Measurements from ENCODE around the gene SLC25A22. TPM values are rescaled to one million over a fixed set of nuclear protein-coding genes. Genes with fewer than 3 reads are reported as not detected.
A peak's percentile ranks its signal among the peaks of the same experiment; 100 is the strongest.

Gene SLC25A22
- total and polyA plus RNA-seq, 2 donors (not counting 1 experiment from before 2014, with no cell fraction given): 25.7 to 45.7 TPM

DNA sequence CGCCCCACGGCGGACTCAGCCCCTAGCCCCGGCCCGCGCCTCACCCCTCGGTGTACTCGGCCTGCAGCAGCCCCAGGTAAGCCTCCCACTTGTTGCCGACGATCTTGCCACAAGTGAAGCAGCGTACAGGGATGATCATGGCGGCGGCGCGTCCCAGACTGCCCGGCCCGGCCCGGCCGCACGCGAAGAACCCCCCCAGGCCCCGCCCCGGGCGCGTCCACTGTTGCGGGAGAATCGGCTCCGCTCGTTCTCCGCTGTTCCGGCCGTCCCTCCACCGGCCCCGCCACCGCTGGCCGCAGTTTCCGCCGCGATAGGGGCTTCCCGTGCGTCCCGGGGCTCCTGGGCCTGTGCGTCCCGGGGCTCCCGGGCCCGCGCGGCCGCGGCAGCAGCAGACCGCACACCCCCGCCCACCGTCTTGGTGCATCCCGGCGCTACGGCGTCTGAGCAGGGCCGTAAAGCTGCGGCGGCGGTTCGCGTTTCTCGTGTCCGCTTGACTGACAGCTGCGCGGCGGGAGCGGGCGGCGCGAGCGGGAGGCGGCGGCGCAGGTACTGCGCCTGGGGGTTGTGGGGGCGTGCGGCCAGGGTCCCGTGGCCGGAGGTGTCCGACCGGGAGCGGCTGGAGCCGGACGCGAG, 44.4 kb upstream of the SLC25A22 start, which contains the start of the genes POLR2L and TSPAN4:
Gene POLR2L, minus strand, starts transcription at position 160 of the 633 bp plus-strand sequence. Its CDS starts 21 bp downstream, at position 139.
Gene TSPAN4, plus strand, starts transcription at position 483 of the 633 bp plus-strand sequence. CDS start 7,453 bp downstream, outside the sequence.
- peak within 1 kb of the TSS in 1 of 2 donors; percentile 93 for H3K27ac ChIP-seq (ENCODE audit: low read length in 2 of 2)
- H3K4me3 ChIP-seq (ENCODE audit: control extremely low read depth in 1 of 5, extremely low read depth in 1 of 5, insufficient read depth in 1 of 5, low read depth in 2 of 5, low read length in 4 of 5): peak within 1 kb of the TSS; percentile 69 to 96 (median 76)
- Mint-ChIP-seq H3K9me3 (ENCODE audit: insufficient read depth) (no peaks in the 10 kb centered on the region), H3K4me1 (peaks cover 27% of the 10 kb centered on the region), H3K27me3 (no peaks in the 10 kb centered on the region), H3K4me3 (peak within 1 kb of the TSS; percentile 88), H3K27ac (peak within 1 kb of the TSS; percentile 91)
- ChIA-PET CTCF (interaction anchor here (0.8 to 1.6 kb wide), 4 partner anchors 9 to 44 kb away, joined by 3 to 6 read pairs (median 3); partner anchors contain the start of genes CD151 and CRACR2B), POLR2A (interaction anchor here (0.6 to 5.2 kb wide), 11 partner anchors 8 to 540 kb away, joined by 3 to 29 read pairs (median 6); partner anchors contain the start of genes CD151, CRACR2B, PNPLA2 and RPLP2)
- TF ChIP-seq EZH2 (IDR thresholded peaks at IDR 0.05; ENCODE audit: borderline replicate concordance, insufficient read depth, low read depth, low read length, poor library complexity, severe bottlenecking) (no peak), CTCF (IDR thresholded peaks at IDR 0.05) (no peak)
- peak within 1 kb of the TSS; percentile 88 for H3K4me2 ChIP-seq (replicated peaks; ENCODE audit: low read depth, low read length, poor library complexity, severe bottlenecking)
- H4K20me1 ChIP-seq (ENCODE audit: control insufficient read depth, insufficient read depth, low read length, poor library complexity, severe bottlenecking): peaks cover 39% of the 10 kb centered on the region
- peaks cover 20% of the 10 kb centered on the region for H3K79me2 ChIP-seq (ENCODE audit: control insufficient read depth, insufficient read depth, low read length)
- intact Hi-C loops (cut with micrococcal nuclease): loop anchor here (1.0 to 5.0 kb wide), 5 partner anchors 9 to 1010 kb away; partner anchors contain the start of genes CHID1, LSP1 and RPLP2
- H3K4me1 ChIP-seq (ENCODE audit: control insufficient read depth in 2 of 2, insufficient read depth in 2 of 2, low read length in 2 of 2): peaks cover 26 to 37% of the 10 kb centered on the region in 2 donors
- peak within 1 kb of the TSS; percentile 85 for H3K9ac ChIP-seq (ENCODE audit: low read length)
- H3K36me3 ChIP-seq (replicated peaks in 1 of 2; ENCODE audit: control extremely low read depth in 1 of 2, control insufficient read depth in 1 of 2, extremely low read depth in 1 of 2, insufficient read depth in 2 of 2, low read length in 1 of 2): peaks cover 0 to 17% of the 10 kb centered on the region in 2 experiments
- WGBS (ENCODE audit: insufficient coverage): under 1% methylated on average over 87 of the region's 87 CpGs
- ATAC-seq (ENCODE audit: low read depth): peak; percentile 84
- peaks cover 0 to 30% (median 6%) of the 10 kb centered on the region in 4 experiments for H3K27me3 ChIP-seq (replicated peaks in 1 of 4; ENCODE audit: control extremely low read depth in 1 of 4, control insufficient read depth in 3 of 4, insufficient read depth in 4 of 4, low read length in 3 of 4)
- peak within 1 kb of the TSS; percentile 96 for H2AFZ ChIP-seq (ENCODE audit: insufficient read depth, low read depth, low read length, poor library complexity, severe bottlenecking)
- no peaks in the 10 kb centered on the region for H3K9me3 ChIP-seq (ENCODE audit: control extremely low read depth in 1 of 3, control insufficient read depth in 2 of 3, insufficient read depth in 1 of 3, low read length in 2 of 3)
- DNase-seq: peak; percentile 97
